GM12872 (cell line): Measurements from ENCODE around the gene MPG.

Experiments
- CTCF ChIP-seq: IDR thresholded peaks from 3 replicates; pipeline ENCODE4 v1.5.1; 2011; ENCODE audit warnings: low read depth, mild to moderate bottlenecking, low read length, moderate library complexity; ENCODE audit not compliant: insufficient read depth

MPG gene

DNA sequence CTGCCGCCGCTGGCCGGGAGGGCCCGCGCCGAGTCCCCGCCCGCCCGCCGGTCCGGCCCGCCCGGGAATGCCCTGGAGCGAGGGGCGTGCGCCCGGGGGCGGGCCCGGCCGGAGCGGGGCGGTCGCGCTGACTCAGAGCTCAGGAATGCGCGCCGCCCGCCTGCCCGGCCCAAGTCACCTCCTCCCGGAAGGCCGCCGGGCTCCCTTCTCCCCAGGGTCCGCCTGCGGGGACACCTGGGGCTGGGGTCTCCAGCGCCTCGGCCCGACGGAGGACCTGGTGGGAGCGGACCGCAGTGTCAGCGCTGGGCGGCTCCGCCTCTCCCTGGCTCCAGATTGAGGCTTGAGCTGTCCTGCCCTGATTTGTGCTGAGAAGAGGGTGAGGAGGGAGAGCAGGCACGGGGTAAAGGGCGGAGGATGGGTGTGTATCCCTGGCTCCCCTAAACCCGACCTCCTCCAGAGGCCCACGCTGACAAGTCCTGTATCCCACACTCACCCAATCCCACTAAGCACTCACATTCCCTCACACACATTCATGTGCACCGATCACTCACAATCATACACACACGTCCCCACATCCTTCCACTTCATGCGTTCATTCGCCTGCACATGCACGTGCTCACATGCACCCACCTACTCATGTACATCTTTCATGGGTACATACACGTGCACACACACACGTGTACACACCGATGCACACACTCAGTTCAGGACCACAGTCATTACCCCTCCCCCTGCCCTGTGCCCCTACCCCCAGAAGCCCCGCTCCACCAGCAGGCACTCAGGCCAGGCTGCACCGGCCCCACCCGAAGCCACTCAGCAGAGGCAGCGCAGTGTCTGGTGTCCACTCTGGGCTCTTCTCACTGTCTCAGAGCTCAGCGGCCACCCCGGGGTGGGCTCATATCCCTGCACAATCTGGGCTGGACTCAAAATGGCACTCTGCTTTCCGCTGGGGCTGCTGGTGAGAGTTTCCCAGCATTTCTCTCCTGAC lies 5.2 kb upstream of the MPG start, which contains the start of gene RHBDF1:
Gene RHBDF1 (minus strand): TSS at position 71 of the 988 bp plus-strand sequence. CDS start 7,616 bp downstream, outside the sequence.
- no peak for TF ChIP-seq CTCF

GRCh38 chr16:74051-74746 lies 3.8 kb upstream of the MPG start:
- TF ChIP-seq CTCF: no peak

DNA sequence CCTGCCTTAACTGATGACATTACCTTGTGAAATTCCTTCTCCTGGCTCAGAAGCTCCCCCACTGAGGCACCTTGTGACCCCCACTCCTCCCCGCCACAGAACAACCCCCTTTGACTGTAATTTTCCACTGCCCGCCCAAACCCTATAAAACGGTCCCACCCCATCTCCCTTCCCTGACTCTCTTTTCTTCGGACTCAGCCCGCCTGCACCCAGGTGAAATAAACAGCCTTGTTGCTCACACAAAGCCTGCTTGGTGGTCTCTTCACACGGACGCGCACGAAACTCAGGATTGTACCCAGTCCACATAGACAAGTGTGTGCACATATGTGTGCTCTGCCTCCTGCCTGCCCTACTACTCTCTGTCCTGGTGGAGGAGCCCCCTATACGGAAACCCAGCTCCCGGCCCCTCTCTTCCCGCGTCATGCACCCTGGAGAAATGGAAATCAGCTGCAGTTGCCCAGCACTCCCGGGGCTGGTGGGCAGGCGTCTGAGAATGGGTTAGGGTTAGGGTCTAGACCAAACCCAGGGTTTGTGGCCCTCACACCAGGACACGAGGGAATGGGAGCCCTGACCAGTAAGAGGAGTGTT lies 3.2 kb upstream of the MPG start:
- TF ChIP-seq CTCF: no peak

DNA sequence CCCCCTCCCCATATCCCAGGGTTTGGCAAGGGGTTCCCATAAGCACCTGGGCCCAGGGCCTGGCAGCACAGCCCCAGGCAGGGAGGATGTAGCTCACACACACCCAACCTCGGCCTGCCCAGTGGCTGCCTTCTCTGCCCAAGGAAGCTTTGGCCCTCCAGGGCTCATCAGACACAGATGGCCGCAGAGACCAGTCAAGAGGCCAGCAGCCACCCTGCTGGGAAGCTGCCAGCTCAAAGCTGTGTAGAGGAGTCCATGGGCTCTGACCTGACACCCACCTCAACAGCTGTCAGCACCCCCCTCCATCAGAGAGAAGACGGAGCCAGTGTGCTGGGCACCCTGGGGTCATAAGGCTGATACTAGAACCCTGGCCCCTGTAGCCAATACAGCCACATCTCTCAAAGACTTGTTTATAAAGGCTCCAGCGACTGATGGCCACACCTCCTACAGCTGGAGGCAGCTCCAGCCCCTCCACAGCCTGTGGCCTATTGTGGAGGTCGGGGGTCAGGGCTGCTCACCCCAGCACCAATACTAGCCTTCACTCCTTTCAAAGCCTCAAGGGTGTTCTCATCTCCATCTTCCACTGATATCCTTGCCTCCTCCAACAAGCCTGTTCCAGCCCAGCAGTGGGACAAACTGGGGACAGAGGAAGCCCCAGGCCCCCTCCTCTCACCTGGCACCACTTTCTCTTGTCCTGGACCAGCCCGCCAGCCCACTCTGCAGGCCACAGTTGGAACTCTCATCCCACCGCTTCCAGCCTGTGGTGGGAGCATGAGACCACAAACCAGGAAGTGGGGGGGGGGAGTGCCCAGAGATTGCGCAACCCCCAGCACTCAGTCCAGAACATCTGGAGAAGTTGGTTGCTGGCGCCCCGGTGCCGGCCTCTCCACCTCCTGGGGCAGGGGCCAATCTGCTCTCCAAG lies 2.2 kb upstream of the MPG start:
- no peak for TF ChIP-seq CTCF

DNA sequence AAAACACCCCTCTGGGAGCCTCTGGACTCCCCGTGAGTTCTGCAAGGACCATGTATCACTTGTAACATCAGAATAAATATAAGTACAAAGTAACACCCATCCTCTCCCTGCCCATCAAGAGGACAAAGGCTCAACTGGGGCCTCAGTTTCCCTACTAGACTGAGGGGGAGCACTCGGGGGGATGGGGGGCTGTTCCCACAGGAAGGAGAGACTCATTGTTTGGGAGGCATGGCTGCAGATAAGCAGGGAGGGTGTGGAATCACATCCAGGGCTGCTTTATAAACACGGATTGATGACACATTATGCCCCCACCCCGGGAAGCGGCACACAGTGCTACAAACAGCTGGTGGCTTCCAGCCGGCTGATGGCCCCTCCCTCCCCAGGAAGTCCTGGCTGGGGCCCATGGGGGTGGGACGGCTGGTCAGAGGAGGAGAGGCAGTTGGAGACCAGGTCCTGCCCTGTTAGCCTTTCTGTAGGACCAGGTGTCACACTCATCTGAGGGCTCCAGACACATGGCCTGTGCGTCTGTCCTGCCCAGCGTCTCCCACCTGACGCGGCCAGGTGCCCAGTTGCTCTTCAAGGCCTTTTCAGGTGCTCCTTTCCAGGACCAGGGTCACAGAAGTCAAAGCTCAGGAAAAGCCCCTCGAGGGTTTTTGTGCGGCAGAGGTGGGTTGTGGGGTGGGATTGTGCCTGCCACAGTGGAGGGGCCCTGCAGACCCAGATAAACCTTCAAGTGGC lies 1.3 kb upstream of the MPG start:
- no peak for TF ChIP-seq CTCF

DNA sequence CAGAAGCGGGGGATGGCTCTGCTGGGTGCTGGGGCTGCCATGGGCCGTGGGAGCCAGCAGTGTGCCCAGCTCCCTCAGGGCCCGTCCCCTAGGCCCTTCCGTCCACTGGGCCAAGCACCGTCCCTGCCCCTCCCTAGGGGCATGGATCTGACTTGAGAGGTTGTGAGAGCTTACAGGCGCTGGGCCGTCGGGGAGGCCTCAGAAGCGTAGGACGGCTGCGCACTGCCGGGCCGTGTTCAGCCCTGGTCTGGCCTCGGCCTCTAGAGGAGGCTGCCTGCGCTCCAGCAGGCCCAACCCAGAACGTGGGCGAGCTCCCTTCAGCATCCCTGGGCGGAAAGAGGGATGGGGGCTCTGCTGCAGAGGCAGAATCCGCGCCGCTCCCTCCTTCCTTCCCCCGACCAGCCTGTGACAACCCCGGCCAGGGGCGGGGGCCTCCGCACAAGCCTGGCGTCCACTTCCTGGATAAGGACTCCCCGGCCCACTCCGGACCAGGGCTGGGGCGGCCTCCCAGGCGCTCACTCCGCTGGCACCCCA lies 685 bp upstream of the MPG start:
- no peak for TF ChIP-seq CTCF
